Transverse colon (tissue), 4 donors: Measurements from ENCODE around the gene MAP3K8. TPM values are rescaled to one million over a fixed set of nuclear protein-coding genes. Genes with fewer than 3 reads are reported as not detected.

Source experiments
- DNase-seq: peaks from one replicate; pipeline ENCODE4 v3.0.0-alpha.2; 2019
- H3K27ac ChIP-seq, 4 donors: fragments of 200-600 bp; sonication (generic); 2 replicates each; pipeline ENCODE4 v1.5.1; 2016 to 2018; ENCODE audit warnings: inconsistent platforms in 4 of 4
- H3K27me3 ChIP-seq: fragments of 200-600 bp; sonication (generic); 2 replicates; pipeline ENCODE4 v1.5.1; 2017; ENCODE audit warnings: inconsistent platforms
- H3K36me3 ChIP-seq, 4 donors: fragments of 200-600 bp; sonication (generic); 2 replicates each; pipeline ENCODE4 v1.5.1; 2017 to 2019; ENCODE audit warnings: inconsistent platforms in 4 of 4
- H3K4me1 ChIP-seq, 4 donors: fragments of 200-600 bp; sonication (generic); 2 replicates each; pipeline ENCODE4 v1.5.1; 2017 to 2020; ENCODE audit warnings: inconsistent platforms in 4 of 4
- H3K4me3 ChIP-seq, 4 donors: fragments of 200-600 bp; sonication (generic); 1 replicate in 1 of 4; 2 replicates in 3 of 4; pipeline versions ENCODE4 v1.5.1 to v1.6.1; 2017 to 2019; ENCODE audit warnings: inconsistent platforms in 4 of 4
- H3K9me3 ChIP-seq, 2 donors: fragments of 200-600 bp; sonication (generic); 2 replicates each; pipeline ENCODE4 v1.5.1; 2017 to 2019; ENCODE audit warnings: inconsistent platforms in 2 of 2
- CTCF ChIP-seq, 5 experiments: fragments of 200-600 bp in 3 of 5; fragments of 450-650 bp in 2 of 5; sonication (generic) in 3 of 5; IDR thresholded peaks; 1 replicate in 2 of 5; 2 replicates in 3 of 5; pipeline ENCODE4 v1.5.1; 2016 to 2017; ENCODE audit warnings: antibody characterized with exemption in 5 of 5, inconsistent platforms in 3 of 5, mild to moderate bottlenecking in 2 of 5, moderate library complexity in 1 of 5
- EP300 ChIP-seq: sonication (generic); formaldehyde crosslinking; IDR thresholded peaks from one replicate; pipeline ENCODE4 v1.6.1; 2017; ENCODE audit warnings: antibody characterized with exemption, low read depth
- POLR2A ChIP-seq: fragments of 450-650 bp; IDR thresholded peaks from one replicate; pipeline ENCODE4 v1.6.1; 2016; ENCODE audit warnings: antibody characterized with exemption, mild to moderate bottlenecking, moderate library complexity
- POLR2AphosphoS5 ChIP-seq, 3 donors: sonication (generic); formaldehyde crosslinking; IDR thresholded peaks; one replicate each; pipeline ENCODE4 v1.6.1; 2016; ENCODE audit warnings: antibody characterized with exemption in 3 of 3
- WGBS, 2 donors: methylation state at CpG; one replicate each; pipeline ENCODE4 v1.1.5; 2018; ENCODE audit warnings: low coverage in 1 of 2; 5-methylcytosine and 5-hydroxymethylcytosine counted together
- in situ Hi-C, 4 donors: fragments of 200-750 bp; cut with MboI; loops; one replicate each; pipeline versions ENCODE4 v1.15.0 to v1.15.1; 2017; ENCODE audit warnings: low sequenced_read_pairs in 3 of 4, low pct_ligation_motif_present in 1 of 4, low pct_unique_long_range_greater_than_20kb in 1 of 4
- intact Hi-C: fragments of 100-400 bp; cut with DNase I; formaldehyde crosslinking; loops from one replicate; pipeline ENCODE4 v1.15.1; 2023; ENCODE audit warnings: low total_unique reads
- total RNA-seq, 4 donors: library from RNA; depleted of rRNA; stranded (reverse); fragments of >200 nt; gene quantifications; one replicate each; pipeline ENCODE4 v1.1.0, GENCODE V29; 2016

Gene MAP3K8
- total RNA-seq, 4 donors from 2014 or later = 2.2 to 26.7 (median 11.8) TPM

- no peaks in the 10 kb centered on the region for H3K27me3 ChIP-seq
- no peak overlapping the region for H3K4me3 ChIP-seq
- intact Hi-C loops = no loop called here
- TF ChIP-seq POLR2AphosphoS5 (IDR thresholded peaks at IDR 0.05) (no peak), EP300 (no peak), POLR2A (no peak), CTCF (IDR thresholded peaks at IDR 0.05) (no peak)
- no peaks in the 10 kb centered on the region for H3K9me3 ChIP-seq
- H3K27ac ChIP-seq = peak overlapping the region in 3 of 4 donors; percentile 5 to 35 (median 29)
- in situ Hi-C loops = no loop called here
- DNase-seq = peak; percentile 17
- no peaks in the 10 kb centered on the region for H3K36me3 ChIP-seq
- WGBS, 2 donors = 71 to 76% methylated on average over 8 to 11 of the region's 11 CpGs
- peaks cover 0 to 23% (median 3%) of the 10 kb centered on the region in 4 donors for H3K4me1 ChIP-seq
Observed at GRCh38 chr10:30493609-30494530, 59.9 kb downstream of the MAP3K8 start.

GRCh38 chr10:30494558-30494957, 60.6 kb downstream of the MAP3K8 start:
- Histone ChIP-seq H3K27ac (peak overlapping the region in 3 of 4 donors; percentile 5 to 35 (median 29)), H3K4me1 (peaks cover 0 to 23% (median 3%) of the 10 kb centered on the region in 4 donors)
- intact Hi-C loops = no loop called here

GRCh38 chr10:30495687-30496086, 61.7 kb downstream of the MAP3K8 start:
- TF ChIP-seq POLR2AphosphoS5 (IDR thresholded peaks at IDR 0.05) = no peak
- no peak for TF ChIP-seq CTCF (IDR thresholded peaks at IDR 0.05)
- TF ChIP-seq POLR2A = no peak
- TF ChIP-seq EP300 = no peak
- in situ Hi-C loops = no loop called here
- Histone ChIP-seq H3K4me1 (peaks cover 0 to 22% (median 3%) of the 10 kb centered on the region in 4 donors), H3K27me3 (no peaks in the 10 kb centered on the region), H3K4me3 (no peak overlapping the region), H3K9me3 (no peaks in the 10 kb centered on the region), H3K27ac (no peak overlapping the region), H3K36me3 (no peaks in the 10 kb centered on the region)
- intact Hi-C loops = no loop called here
- DNase-seq = no peak
- 78 to 84% methylated on average over 4 to 6 of the region's 6 CpGs for WGBS, 2 donors

More at GRCh38 chr10:30494558-30494957, 60.6 kb downstream of the MAP3K8 start:
- 83 to 87% methylated on average over 4 of the region's 4 CpGs for WGBS, 2 donors
- DNase-seq = no peak
- Histone ChIP-seq H3K4me3 (no peak overlapping the region), H3K27me3 (no peaks in the 10 kb centered on the region), H3K9me3 (no peaks in the 10 kb centered on the region), H3K36me3 (no peaks in the 10 kb centered on the region)
- no peak for TF ChIP-seq POLR2AphosphoS5 (IDR thresholded peaks at IDR 0.05)
- TF ChIP-seq POLR2A = no peak
- TF ChIP-seq CTCF (IDR thresholded peaks at IDR 0.05) = no peak
- TF ChIP-seq EP300 = no peak
- in situ Hi-C loops = no loop called here

GRCh38 chr10:30499816-30500215, 65.8 kb downstream of the MAP3K8 start:
- TF ChIP-seq CTCF (IDR thresholded peaks at IDR 0.05) (no peak), POLR2A (no peak), EP300 (no peak), POLR2AphosphoS5 (IDR thresholded peaks at IDR 0.05) (no peak)
- intact Hi-C loops = no loop called here
- H3K27ac ChIP-seq = no peak overlapping the region
- H3K36me3 ChIP-seq = no peaks in the 10 kb centered on the region
- in situ Hi-C loops = no loop called here
- 78 to 83% methylated on average over 1 of the region's 1 CpG for WGBS, 2 donors
- no peak overlapping the region for H3K4me3 ChIP-seq
- no peaks in the 10 kb centered on the region for H3K27me3 ChIP-seq
- no peaks in the 10 kb centered on the region for H3K9me3 ChIP-seq
- H3K4me1 ChIP-seq = peaks cover 0 to 31% (median 3%) of the 10 kb centered on the region in 4 donors
- DNase-seq = no peak
